Measurements from ENCODE around the gene DENND10. TPM values are rescaled to one million over a fixed set of nuclear protein-coding genes. Genes with fewer than 3 reads are reported as not detected.
"Not testable (repeated sequence)": the region's sequence is repeated elsewhere in the genome, so short reads cannot be mapped to it uniquely, and the experiment has no call there.

DENND10 gene
- total and polyA plus RNA-seq, 8 donors: 7.2 to 16.3 (median 9.7) TPM

- no peak overlapping the region for H3K4me3 ChIP-seq
- DNase-seq: no peak
- FAIRE-seq: no peak
- H3K27me3 ChIP-seq: no peaks in the 10 kb centered on the region
- no peak overlapping the region for H3K27ac ChIP-seq
- no peaks in the 10 kb centered on the region for H3K4me1 ChIP-seq
- intact Hi-C loops (cut with DNase I): no loop called here
- WGBS, 2 donors: 47 to 48% methylated on average over 4 of the region's 4 CpGs
- ATAC-seq: no peak
- TF ChIP-seq, protein P1, sequence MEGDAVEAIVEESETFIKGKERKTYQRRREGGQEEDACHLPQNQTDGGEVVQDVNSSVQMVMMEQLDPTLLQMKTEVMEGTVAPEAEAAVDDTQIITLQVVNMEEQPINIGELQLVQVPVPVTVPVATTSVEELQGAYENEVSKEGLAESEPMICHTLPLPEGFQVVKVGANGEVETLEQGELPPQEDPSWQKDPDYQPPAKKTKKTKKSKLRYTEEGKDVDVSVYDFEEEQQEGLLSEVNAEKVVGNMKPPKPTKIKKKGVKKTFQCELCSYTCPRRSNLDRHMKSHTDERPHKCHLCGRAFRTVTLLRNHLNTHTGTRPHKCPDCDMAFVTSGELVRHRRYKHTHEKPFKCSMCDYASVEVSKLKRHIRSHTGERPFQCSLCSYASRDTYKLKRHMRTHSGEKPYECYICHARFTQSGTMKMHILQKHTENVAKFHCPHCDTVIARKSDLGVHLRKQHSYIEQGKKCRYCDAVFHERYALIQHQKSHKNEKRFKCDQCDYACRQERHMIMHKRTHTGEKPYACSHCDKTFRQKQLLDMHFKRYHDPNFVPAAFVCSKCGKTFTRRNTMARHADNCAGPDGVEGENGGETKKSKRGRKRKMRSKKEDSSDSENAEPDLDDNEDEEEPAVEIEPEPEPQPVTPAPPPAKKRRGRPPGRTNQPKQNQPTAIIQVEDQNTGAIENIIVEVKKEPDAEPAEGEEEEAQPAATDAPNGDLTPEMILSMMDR (IDR thresholded peaks at IDR 0.05): no peak
- H3K9me3 ChIP-seq: no peaks in the 10 kb centered on the region
- no peaks in the 10 kb centered on the region for H3K36me3 ChIP-seq
Observed at GRCh38 chr10:119087271-119087882, 16.5 kb upstream of the DENND10 start.

DNA sequence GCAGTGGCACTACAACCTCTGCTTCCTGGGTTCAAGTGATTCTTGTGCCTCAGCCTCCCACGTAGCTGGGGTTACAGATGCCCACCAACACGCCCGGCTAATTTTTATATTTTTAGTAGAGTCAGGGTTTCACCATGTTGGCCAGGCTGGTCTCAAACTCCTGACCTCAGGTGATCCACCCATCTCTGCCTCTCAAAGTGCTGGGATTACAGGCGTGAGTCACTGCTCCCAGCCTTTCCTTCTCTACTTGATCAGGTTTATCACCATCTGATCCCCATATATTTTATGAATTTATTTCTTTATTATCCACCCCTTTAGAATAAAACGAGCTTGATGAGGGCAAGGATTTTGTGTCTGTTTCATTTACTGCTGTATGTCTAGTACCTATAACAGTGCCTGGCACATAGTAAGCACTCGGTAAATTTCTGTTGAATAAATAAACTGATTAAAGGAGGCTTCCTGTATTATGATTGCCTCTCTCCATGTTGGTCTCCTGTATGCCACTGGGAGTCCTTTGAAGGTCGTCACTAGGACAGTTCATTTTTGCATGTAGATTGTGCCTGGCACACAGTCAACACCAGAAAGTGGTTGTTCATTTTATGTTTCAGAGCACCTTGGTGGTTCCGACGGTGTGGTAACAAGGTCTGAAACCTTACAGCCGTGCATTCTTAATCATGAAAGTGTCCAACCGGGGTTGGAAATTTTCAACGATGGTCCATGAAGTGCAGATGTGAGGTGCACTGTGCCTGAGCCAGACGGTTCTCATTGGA lies 13.7 kb upstream of the DENND10 start:
- H3K4me1 ChIP-seq: no peaks in the 10 kb centered on the region
- intact Hi-C loops (cut with DNase I): no loop called here
- TF ChIP-seq, protein P1 (IDR thresholded peaks at IDR 0.05): no peak
- H3K4me3 ChIP-seq: no peak overlapping the region
- FAIRE-seq (no peak), ATAC-seq (no peak), DNase-seq (no peak)
- no peaks in the 10 kb centered on the region for H3K27me3 ChIP-seq
- no peaks in the 10 kb centered on the region for H3K9me3 ChIP-seq
- no peak overlapping the region for H3K27ac ChIP-seq
- no peaks in the 10 kb centered on the region for H3K36me3 ChIP-seq
- WGBS, 2 donors: 74 to 86% methylated on average over 13 of the region's 13 CpGs

- TF ChIP-seq, protein P1 (IDR thresholded peaks at IDR 0.05): no peak
- intact Hi-C loops (cut with DNase I): no loop called here
- Histone ChIP-seq H3K27me3 (no peaks in the 10 kb centered on the region), H3K36me3 (no peaks in the 10 kb centered on the region), H3K27ac (no peak overlapping the region), H3K4me1 (no peaks in the 10 kb centered on the region), H3K4me3 (no peak overlapping the region), H3K9me3 (no peaks in the 10 kb centered on the region)
- ATAC-seq (peak in 2 of 4 donors; percentile 45 to 59), FAIRE-seq (no peak), DNase-seq (no peak)
- 83 to 92% methylated on average over 5 of the region's 5 CpGs for WGBS, 2 donors
Observed at GRCh38 chr10:119090968-119091367, 12.9 kb upstream of the DENND10 start.

- DNase-seq (no peak), FAIRE-seq (no peak), ATAC-seq (no peak)
- Histone ChIP-seq H3K27ac (no peak overlapping the region), H3K36me3 (no peaks in the 10 kb centered on the region), H3K4me3 (no peak overlapping the region), H3K27me3 (no peaks in the 10 kb centered on the region), H3K9me3 (no peaks in the 10 kb centered on the region), H3K4me1 (peaks cover 0 to 4% (median 0%) of the 10 kb centered on the region in 3 donors)
- TF ChIP-seq, protein P1 (IDR thresholded peaks at IDR 0.05): no peak
- intact Hi-C loops (cut with DNase I): no loop called here
- WGBS, 2 donors: 72 to 83% methylated on average over 4 of the region's 4 CpGs
Observed at GRCh38 chr10:119095640-119096039, 8.3 kb upstream of the DENND10 start.

DNA sequence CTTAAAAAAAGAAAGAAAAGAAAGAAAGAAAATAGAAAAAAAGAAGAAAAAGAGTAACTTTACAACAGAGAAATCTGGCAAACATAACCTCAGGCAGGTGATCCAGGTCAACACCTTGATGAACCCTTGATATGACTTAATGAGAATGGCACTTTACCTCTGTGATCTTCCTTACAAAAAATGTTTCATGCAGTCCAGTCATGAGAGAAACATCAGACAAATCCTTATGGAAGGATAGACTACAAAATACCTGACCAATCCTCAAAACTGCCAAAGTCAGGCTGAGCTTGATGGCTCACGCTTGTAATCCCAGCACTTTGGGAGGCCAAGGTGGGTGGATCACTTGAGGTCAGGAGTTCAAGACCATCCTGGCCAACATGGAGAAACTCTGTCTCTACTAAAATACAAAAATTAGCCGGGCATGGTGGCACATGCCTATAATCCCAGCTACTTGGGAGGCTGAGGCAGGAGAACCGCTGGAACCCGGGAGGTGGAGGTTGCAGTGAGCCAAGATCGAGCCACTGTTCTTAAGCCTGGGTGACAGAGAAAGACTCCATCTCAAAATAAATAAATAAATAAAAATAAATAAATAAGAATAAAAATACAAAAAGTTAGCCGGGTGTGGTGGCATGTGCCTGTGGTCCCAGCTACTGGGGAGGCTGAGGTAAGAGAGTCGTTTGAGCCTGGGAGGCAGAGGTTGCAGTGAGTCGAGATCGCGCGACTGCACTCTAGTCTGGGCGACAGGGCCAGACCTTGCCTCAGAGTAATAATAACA lies 7.1 kb upstream of the DENND10 start:
- H3K36me3 ChIP-seq; DNase-seq; H3K27ac ChIP-seq; H3K27me3 ChIP-seq; H3K9me3 ChIP-seq; intact Hi-C loops (cut with DNase I); FAIRE-seq; H3K4me3 ChIP-seq; H3K4me1 ChIP-seq; ATAC-seq: not testable (repeated sequence)
- WGBS, 2 donors: 92 to 98% methylated on average over 12 of the region's 12 CpGs

Data from pancreas (tissue), 10 donors.